Neural cell (in vitro differentiated cells): Measurements from ENCODE around the gene MAML2. TPM values are rescaled to one million over a fixed set of nuclear protein-coding genes. Genes with fewer than 3 reads are reported as not detected.

Source experiments
- H2AFZ ChIP-seq: fragments of 200-600, 300-800 bp; sonication (generic), shearing (Covaris generic); 2 replicates; pipeline ENCODE4 v1.6.0; 2014; ENCODE audit warnings: low read depth, mild to moderate bottlenecking, antibody characterized with exemption, low read length, moderate library complexity
- H3F3A ChIP-seq: fragments of 200-600 bp; shearing (Covaris generic); 2 replicates; pipeline ENCODE4 v1.6.1; 2016; ENCODE audit warnings: mild to moderate bottlenecking, moderate library complexity, mixed read lengths, antibody characterized with exemption, low read length; ENCODE audit not compliant: insufficient read depth, poor library complexity, severe bottlenecking
- H3K27ac ChIP-seq: fragments of 200-600, 300-800 bp; sonication (generic), shearing (Covaris generic); 2 replicates; pipeline ENCODE4 v1.5.1; 2014; ENCODE audit warnings: mild to moderate bottlenecking, low read length, moderate library complexity
- H3K27me3 ChIP-seq: fragments of 300-800, 200-600 bp; sonication (generic), shearing (Covaris generic); 2 replicates; pipeline ENCODE4 v1.6.0; 2014; ENCODE audit warnings: mild to moderate bottlenecking, low read depth, low read length, moderate library complexity; ENCODE audit not compliant: insufficient read depth
- H3K36me3 ChIP-seq: fragments of 300-800, 200-600 bp; sonication (generic), shearing (Covaris generic); 2 replicates; pipeline ENCODE4 v1.5.1; 2014; ENCODE audit warnings: mild to moderate bottlenecking, antibody characterized with exemption, low read length, moderate library complexity; ENCODE audit not compliant: insufficient read depth
- H3K4me2 ChIP-seq: fragments of 300-800, 200-600 bp; sonication (generic), shearing (Covaris generic); 2 replicates; pipeline ENCODE4 v1.6.0; 2014; ENCODE audit warnings: mild to moderate bottlenecking, low read length
- H3K4me3 ChIP-seq: fragments of 300-800, 200-600 bp; sonication (generic), shearing (Covaris generic); 2 replicates; pipeline ENCODE4 v1.5.1; 2014; ENCODE audit warnings: mild to moderate bottlenecking, low read length, moderate library complexity
- H3K79me2 ChIP-seq: fragments of 200-600 bp; shearing (Covaris generic); replicated peaks from 2 replicates; pipeline ENCODE4 v1.6.0; 2014; ENCODE audit warnings: mild to moderate bottlenecking, low read length, moderate library complexity; ENCODE audit not compliant: insufficient read depth
- H3K9ac ChIP-seq: fragments of 300-800, 200-600 bp; sonication (generic), shearing (Covaris generic); 2 replicates; pipeline ENCODE4 v1.6.1; 2016; ENCODE audit warnings: mild to moderate bottlenecking, low read length, mixed read lengths
- H3K9me2 ChIP-seq: fragments of 200-600 bp; shearing (Covaris generic); 2 replicates; pipeline ENCODE4 v1.6.1; 2016; ENCODE audit warnings: mild to moderate bottlenecking, low read length, mixed read lengths; ENCODE audit not compliant: insufficient read depth
- H3K9me3 ChIP-seq: fragments of 200-600, 300-800 bp; sonication (generic), shearing (Covaris generic); 2 replicates; pipeline ENCODE4 v1.6.1; 2016; ENCODE audit warnings: mild to moderate bottlenecking, mixed run types, low read length, moderate library complexity, mixed read lengths
- H4K20me1 ChIP-seq: fragments of 200-600 bp; shearing (Covaris generic); 2 replicates; pipeline ENCODE4 v1.6.1; 2016; ENCODE audit warnings: mild to moderate bottlenecking, mixed run types; ENCODE audit not compliant: insufficient read depth
- EP300 ChIP-seq: fragments of 450-650 bp; conservative IDR thresholded peaks from 2 replicates; pipeline ENCODE4 v1.6.1; 2014; ENCODE audit warnings: antibody characterized with exemption, mild to moderate bottlenecking, moderate library complexity; ENCODE audit not compliant: poor library complexity, severe bottlenecking
- EZH2 ChIP-seq: fragments of 200-600, 300-800 bp; shearing (Covaris generic), sonication (generic); IDR thresholded peaks from 2 replicates; pipeline ENCODE4 v1.6.1; 2014; ENCODE audit warnings: antibody characterized with exemption, low read length, borderline replicate concordance, mild to moderate bottlenecking; ENCODE audit not compliant: insufficient read depth, poor library complexity, severe bottlenecking
- MXI1 ChIP-seq: fragments of 450-650 bp; conservative IDR thresholded peaks from 2 replicates; pipeline ENCODE4 v1.6.1; 2014; ENCODE audit warnings: antibody characterized with exemption, mild to moderate bottlenecking; ENCODE audit not compliant: poor library complexity, severe bottlenecking
- POLR2AphosphoS5 ChIP-seq: IDR thresholded peaks from 2 replicates; pipeline ENCODE4 v1.6.1; 2012
- RAD21 ChIP-seq: fragments of 450-650 bp; conservative IDR thresholded peaks from 2 replicates; pipeline ENCODE4 v1.6.1; 2014; ENCODE audit warnings: antibody characterized with exemption, mild to moderate bottlenecking, moderate library complexity
- SMC3 ChIP-seq: fragments of 450-650 bp; conservative IDR thresholded peaks from 2 replicates; pipeline ENCODE4 v1.6.1; 2014; ENCODE audit warnings: antibody characterized with exemption, mild to moderate bottlenecking, moderate library complexity; ENCODE audit not compliant: poor library complexity
- TAF1 ChIP-seq: IDR thresholded peaks from 2 replicates; pipeline ENCODE4 v1.6.1; 2012; ENCODE audit warnings: low read depth
- polyA plus RNA-seq: library from polyadenylated mRNA; depleted of rRNA; stranded (reverse); fragments of >200 nt; gene quantifications from 2 replicates; pipeline ENCODE4 v1.2.3, GENCODE V29; 2014
- TF ChIP-seq, protein P1 (sequence below): fragments of 450-650 bp; IDR thresholded peaks from 2 replicates; pipeline ENCODE4 v1.5.1; 2014; ENCODE audit warnings: antibody characterized with exemption, mild to moderate bottlenecking, moderate library complexity; ENCODE audit not compliant: poor library complexity, severe bottlenecking
- TF ChIP-seq, protein P2 (sequence below): IDR thresholded peaks from 2 replicates; pipeline ENCODE4 v1.6.1; 2012; ENCODE audit warnings: borderline replicate concordance

Gene MAML2
- polyA plus RNA-seq, 1 donor from 2014 or later, result 3.6 TPM

- Histone ChIP-seq H3K79me2 (no peaks in the 10 kb centered on the region), H3F3A (no peaks in the 10 kb centered on the region), H2AFZ (no peak overlapping the region), H3K4me3 (no peak overlapping the region), H3K27me3 (no peaks in the 10 kb centered on the region), H3K4me2 (no peak overlapping the region), H3K36me3 (no peaks in the 10 kb centered on the region), H3K27ac (no peak overlapping the region), H4K20me1 (no peaks in the 10 kb centered on the region), H3K9me2 (no peaks in the 10 kb centered on the region), H3K9ac (no peak overlapping the region), H3K9me3 (no peaks in the 10 kb centered on the region)
- TF ChIP-seq, protein P1, sequence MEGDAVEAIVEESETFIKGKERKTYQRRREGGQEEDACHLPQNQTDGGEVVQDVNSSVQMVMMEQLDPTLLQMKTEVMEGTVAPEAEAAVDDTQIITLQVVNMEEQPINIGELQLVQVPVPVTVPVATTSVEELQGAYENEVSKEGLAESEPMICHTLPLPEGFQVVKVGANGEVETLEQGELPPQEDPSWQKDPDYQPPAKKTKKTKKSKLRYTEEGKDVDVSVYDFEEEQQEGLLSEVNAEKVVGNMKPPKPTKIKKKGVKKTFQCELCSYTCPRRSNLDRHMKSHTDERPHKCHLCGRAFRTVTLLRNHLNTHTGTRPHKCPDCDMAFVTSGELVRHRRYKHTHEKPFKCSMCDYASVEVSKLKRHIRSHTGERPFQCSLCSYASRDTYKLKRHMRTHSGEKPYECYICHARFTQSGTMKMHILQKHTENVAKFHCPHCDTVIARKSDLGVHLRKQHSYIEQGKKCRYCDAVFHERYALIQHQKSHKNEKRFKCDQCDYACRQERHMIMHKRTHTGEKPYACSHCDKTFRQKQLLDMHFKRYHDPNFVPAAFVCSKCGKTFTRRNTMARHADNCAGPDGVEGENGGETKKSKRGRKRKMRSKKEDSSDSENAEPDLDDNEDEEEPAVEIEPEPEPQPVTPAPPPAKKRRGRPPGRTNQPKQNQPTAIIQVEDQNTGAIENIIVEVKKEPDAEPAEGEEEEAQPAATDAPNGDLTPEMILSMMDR, result no peak
- TF ChIP-seq EZH2, result no peak
- TF ChIP-seq MXI1, result no peak
- TF ChIP-seq TAF1, result no peak
- TF ChIP-seq POLR2AphosphoS5, result no peak
- TF ChIP-seq RAD21, result no peak
- TF ChIP-seq, protein P2, sequence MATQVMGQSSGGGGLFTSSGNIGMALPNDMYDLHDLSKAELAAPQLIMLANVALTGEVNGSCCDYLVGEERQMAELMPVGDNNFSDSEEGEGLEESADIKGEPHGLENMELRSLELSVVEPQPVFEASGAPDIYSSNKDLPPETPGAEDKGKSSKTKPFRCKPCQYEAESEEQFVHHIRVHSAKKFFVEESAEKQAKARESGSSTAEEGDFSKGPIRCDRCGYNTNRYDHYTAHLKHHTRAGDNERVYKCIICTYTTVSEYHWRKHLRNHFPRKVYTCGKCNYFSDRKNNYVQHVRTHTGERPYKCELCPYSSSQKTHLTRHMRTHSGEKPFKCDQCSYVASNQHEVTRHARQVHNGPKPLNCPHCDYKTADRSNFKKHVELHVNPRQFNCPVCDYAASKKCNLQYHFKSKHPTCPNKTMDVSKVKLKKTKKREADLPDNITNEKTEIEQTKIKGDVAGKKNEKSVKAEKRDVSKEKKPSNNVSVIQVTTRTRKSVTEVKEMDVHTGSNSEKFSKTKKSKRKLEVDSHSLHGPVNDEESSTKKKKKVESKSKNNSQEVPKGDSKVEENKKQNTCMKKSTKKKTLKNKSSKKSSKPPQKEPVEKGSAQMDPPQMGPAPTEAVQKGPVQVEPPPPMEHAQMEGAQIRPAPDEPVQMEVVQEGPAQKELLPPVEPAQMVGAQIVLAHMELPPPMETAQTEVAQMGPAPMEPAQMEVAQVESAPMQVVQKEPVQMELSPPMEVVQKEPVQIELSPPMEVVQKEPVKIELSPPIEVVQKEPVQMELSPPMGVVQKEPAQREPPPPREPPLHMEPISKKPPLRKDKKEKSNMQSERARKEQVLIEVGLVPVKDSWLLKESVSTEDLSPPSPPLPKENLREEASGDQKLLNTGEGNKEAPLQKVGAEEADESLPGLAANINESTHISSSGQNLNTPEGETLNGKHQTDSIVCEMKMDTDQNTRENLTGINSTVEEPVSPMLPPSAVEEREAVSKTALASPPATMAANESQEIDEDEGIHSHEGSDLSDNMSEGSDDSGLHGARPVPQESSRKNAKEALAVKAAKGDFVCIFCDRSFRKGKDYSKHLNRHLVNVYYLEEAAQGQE, result no peak
- no peak for TF ChIP-seq SMC3
- no peak for TF ChIP-seq EP300
Measured at GRCh38 chr11:96086111-96086510, 256.9 kb downstream of the MAML2 start.

DNA sequence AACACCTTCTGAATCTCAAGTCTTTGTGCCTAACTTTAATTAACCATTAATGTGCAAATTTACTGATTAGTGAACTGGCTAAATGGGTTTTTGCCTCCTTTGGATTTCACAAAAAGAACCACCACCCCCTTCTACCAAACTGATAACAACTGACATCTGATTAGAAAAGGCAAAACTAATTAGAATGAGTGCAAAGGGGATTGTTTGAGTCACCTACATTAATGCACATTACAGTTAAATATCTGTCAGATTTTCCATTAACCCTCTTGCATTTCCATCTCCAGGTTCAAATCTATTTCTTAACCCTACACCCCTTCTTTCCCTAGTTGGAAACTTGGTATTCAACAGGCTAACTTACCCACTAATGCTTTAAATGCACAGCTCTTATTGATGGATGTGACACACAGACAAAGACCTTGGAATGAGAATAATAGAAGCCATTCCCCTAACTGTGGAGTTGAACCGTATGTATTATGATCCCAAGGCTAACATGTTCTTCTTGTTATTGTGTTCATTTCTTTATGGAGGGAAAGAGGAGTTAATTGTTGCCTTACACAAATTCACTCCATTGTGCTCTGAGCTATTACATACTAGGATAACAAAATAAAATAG, 257.6 kb downstream of the MAML2 start:
- Histone ChIP-seq H3K4me2 (peak overlapping the region; percentile 13), H4K20me1 (no peaks in the 10 kb centered on the region), H3K79me2 (no peaks in the 10 kb centered on the region), H3K36me3 (no peaks in the 10 kb centered on the region), H3K27ac (no peak overlapping the region), H3K27me3 (no peaks in the 10 kb centered on the region), H3K9me3 (no peaks in the 10 kb centered on the region), H3K9me2 (no peaks in the 10 kb centered on the region), H2AFZ (no peak overlapping the region), H3K4me3 (no peak overlapping the region), H3F3A (no peaks in the 10 kb centered on the region), H3K9ac (no peak overlapping the region)
- TF ChIP-seq EP300 (no peak), RAD21 (no peak), EZH2 (no peak)
- TF ChIP-seq, protein P2, result no peak
